Gastroesophageal sphincter (tissue), 4 donors: Measurements from ENCODE around the gene TRIP4. TPM values are rescaled to one million over a fixed set of nuclear protein-coding genes. Genes with fewer than 3 reads are reported as not detected.

Experiments
- ATAC-seq: fragments of 150-250 bp; one replicate; pipeline ENCODE4 v1.9.1; 2016; ENCODE audit warnings: mild to moderate bottlenecking, moderate library complexity
- H3K27ac ChIP-seq, 4 donors: fragments of 200-600 bp; sonication (generic) in 3 of 4; 1 replicate in 3 of 4; 2 replicates in 1 of 4; pipeline ENCODE4 v1.5.1; 2016 to 2019
- H3K27me3 ChIP-seq: fragments of 200-600 bp; sonication (generic); one replicate; pipeline ENCODE4 v1.5.1; 2019
- H3K36me3 ChIP-seq, 2 donors: fragments of 200-600 bp; sonication (generic); one replicate each; pipeline ENCODE4 v1.5.1; 2019; ENCODE audit warnings: control low read depth in 1 of 2
- H3K4me1 ChIP-seq, 3 donors: fragments of 200-600 bp; sonication (generic); 1 replicate in 2 of 3; 2 replicates in 1 of 3; pipeline ENCODE4 v1.5.1; 2016 to 2019; ENCODE audit warnings: control low read depth in 2 of 3
- H3K4me3 ChIP-seq, 2 donors: fragments of 200-600 bp; sonication (generic); one replicate each; pipeline ENCODE4 v1.5.1; 2019; ENCODE audit warnings: mild to moderate bottlenecking in 1 of 2, moderate library complexity in 1 of 2
- H3K9me3 ChIP-seq, 3 donors: fragments of 200-600 bp; sonication (generic); one replicate each; pipeline ENCODE4 v1.5.1; 2017 to 2019; ENCODE audit warnings: control low read depth in 2 of 3
- EP300 ChIP-seq: sonication (generic); formaldehyde crosslinking; IDR thresholded peaks from one replicate; pipeline ENCODE4 v1.6.1; 2017; ENCODE audit warnings: antibody characterized with exemption, mild to moderate bottlenecking
- POLR2A ChIP-seq, 2 donors: fragments of 450-650 bp; IDR thresholded peaks; one replicate each; pipeline ENCODE4 v1.6.1; 2017; ENCODE audit warnings: antibody characterized with exemption in 2 of 2, mild to moderate bottlenecking in 2 of 2, moderate library complexity in 1 of 2
- POLR2AphosphoS5 ChIP-seq: sonication (generic); formaldehyde crosslinking; IDR thresholded peaks from one replicate; pipeline ENCODE4 v1.6.1; 2017; ENCODE audit warnings: antibody characterized with exemption
- WGBS, 2 donors: methylation state at CpG; one replicate each; pipeline ENCODE4 v1.1.5; 2018; ENCODE audit warnings: low coverage in 1 of 2; 5-methylcytosine and 5-hydroxymethylcytosine counted together
- total RNA-seq, 4 donors: library from RNA; depleted of rRNA; stranded (reverse); fragments of >200 nt; gene quantifications; one replicate each; pipeline ENCODE4 v1.1.0, GENCODE V29; 2016
- TF ChIP-seq, protein P1 (sequence below), 4 experiments: fragments of 200-600 bp in 2 of 4; fragments of 450-650 bp in 2 of 4; sonication (generic) in 1 of 4; IDR thresholded peaks; one replicate each; pipeline ENCODE4 v1.5.1; 2017 to 2019; ENCODE audit warnings: antibody characterized with exemption in 4 of 4, mild to moderate bottlenecking in 2 of 4, moderate library complexity in 2 of 4

Gene TRIP4
- total RNA-seq, 4 donors from 2014 or later: 7.7 to 17.0 (median 11.1) TPM

DNA sequence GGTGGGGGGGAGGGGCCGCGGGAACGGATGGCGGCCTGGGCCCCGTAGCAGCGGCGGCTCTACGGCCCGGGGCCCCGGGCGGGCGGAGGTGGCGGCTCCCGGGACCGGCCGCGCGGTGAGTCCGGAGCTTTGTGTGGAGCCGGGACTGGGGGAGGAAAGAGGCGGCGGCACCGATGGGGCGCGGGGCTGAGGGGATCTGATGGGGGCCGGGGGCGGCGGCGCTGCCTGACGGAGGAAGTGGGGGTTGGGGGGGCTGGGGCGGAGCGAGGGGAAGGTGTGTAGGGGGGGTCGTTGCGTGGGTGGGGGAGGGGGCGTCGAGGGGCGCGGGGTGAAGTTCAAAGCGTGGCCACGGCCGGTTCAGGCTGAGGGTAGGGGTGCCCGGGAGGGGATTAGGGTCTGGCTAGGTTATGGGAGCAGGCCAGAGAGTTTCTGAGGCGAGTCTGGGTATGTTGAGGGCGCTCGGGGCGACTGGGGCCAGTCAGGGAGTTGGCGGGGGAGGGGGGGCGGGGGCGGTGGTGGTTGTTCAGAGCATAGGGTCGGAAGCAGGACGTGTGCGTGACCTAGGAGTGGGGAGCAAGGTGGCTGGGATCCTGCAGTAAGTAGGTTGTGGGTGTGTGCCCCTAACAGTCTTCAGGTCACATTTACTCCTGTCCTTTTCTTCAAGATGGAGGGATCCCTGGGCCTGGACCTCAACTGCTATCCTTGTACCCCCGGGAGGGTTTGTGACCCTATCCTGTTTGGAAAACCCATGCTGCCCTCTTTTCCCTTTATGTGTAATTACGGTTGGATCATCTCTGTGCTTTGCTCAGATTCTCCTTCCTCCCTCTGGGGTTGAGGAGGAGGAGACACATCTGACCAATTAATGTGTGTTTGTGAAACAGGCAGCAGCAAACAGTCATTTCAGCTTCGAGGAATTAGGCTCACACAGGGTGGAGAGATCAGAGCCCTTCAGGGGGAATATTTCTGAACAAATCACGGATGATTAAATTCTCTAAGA, 73.4 kb downstream of the TRIP4 start:
- peaks cover 29 to 82% (median 45%) of the 10 kb centered on the region in 3 donors for H3K4me1 ChIP-seq

DNA sequence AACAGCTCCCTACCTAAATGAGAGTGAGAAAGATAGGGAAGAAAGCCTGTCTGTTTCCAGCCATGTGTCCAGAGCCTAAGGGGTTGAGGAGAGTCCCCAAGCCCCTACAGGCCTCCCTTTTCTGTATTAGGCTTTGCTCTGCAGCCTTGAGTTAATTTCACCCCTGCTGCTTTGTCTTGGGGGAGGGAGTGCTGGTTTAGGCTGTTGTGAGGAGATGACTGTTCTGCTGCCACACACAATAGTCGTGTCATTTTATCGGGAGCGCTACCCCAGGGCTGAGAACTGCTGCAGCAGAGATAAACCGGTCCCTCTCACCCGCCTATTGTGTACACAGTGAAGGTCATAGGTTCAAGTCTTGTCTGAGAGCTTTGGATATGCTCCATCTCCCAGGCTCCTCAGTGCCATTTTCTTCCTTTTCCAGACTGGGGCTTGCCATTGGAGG, 74.1 kb downstream of the TRIP4 start:
- no peaks in the 10 kb centered on the region for H3K27me3 ChIP-seq
- H3K27ac ChIP-seq: peak overlapping the region; percentile 87 to 97 (median 93)
- TF ChIP-seq EP300: no peak
- no peak for TF ChIP-seq POLR2A (IDR thresholded peaks at IDR 0.05)
- no peak for TF ChIP-seq POLR2AphosphoS5
- TF ChIP-seq, protein P1, sequence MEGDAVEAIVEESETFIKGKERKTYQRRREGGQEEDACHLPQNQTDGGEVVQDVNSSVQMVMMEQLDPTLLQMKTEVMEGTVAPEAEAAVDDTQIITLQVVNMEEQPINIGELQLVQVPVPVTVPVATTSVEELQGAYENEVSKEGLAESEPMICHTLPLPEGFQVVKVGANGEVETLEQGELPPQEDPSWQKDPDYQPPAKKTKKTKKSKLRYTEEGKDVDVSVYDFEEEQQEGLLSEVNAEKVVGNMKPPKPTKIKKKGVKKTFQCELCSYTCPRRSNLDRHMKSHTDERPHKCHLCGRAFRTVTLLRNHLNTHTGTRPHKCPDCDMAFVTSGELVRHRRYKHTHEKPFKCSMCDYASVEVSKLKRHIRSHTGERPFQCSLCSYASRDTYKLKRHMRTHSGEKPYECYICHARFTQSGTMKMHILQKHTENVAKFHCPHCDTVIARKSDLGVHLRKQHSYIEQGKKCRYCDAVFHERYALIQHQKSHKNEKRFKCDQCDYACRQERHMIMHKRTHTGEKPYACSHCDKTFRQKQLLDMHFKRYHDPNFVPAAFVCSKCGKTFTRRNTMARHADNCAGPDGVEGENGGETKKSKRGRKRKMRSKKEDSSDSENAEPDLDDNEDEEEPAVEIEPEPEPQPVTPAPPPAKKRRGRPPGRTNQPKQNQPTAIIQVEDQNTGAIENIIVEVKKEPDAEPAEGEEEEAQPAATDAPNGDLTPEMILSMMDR (IDR thresholded peaks at IDR 0.05): no peak
- H3K9me3 ChIP-seq: no peaks in the 10 kb centered on the region
- 0% methylated on average over 2 of the region's 5 CpGs for WGBS, 2 donors
- H3K4me1 ChIP-seq: peaks cover 27 to 82% (median 44%) of the 10 kb centered on the region in 3 donors
- peak overlapping the region; percentile 78 to 96 for H3K4me3 ChIP-seq
- no peaks in the 10 kb centered on the region for H3K36me3 ChIP-seq
- no peak for ATAC-seq

More for the DNA sequence above, 73.4 kb downstream of the TRIP4 start:
- WGBS, 2 donors: 0 to 2% methylated on average over 9 to 12 of the region's 56 CpGs
- TF ChIP-seq, protein P1 (IDR thresholded peaks at IDR 0.05): peak in 1 of 4 experiments; percentile 44
- peak; percentile 69 for TF ChIP-seq POLR2AphosphoS5
- peak in 1 of 2 donors; percentile 31 for TF ChIP-seq POLR2A (IDR thresholded peaks at IDR 0.05)
- no peak for TF ChIP-seq EP300
- H3K36me3 ChIP-seq: no peaks in the 10 kb centered on the region
- ATAC-seq: peak; percentile 73
- H3K27me3 ChIP-seq: no peaks in the 10 kb centered on the region
- H3K27ac ChIP-seq: peak overlapping the region; percentile 87 to 97 (median 93)
- H3K4me3 ChIP-seq: peak overlapping the region; percentile 78 to 96
- H3K9me3 ChIP-seq: no peaks in the 10 kb centered on the region

DNA sequence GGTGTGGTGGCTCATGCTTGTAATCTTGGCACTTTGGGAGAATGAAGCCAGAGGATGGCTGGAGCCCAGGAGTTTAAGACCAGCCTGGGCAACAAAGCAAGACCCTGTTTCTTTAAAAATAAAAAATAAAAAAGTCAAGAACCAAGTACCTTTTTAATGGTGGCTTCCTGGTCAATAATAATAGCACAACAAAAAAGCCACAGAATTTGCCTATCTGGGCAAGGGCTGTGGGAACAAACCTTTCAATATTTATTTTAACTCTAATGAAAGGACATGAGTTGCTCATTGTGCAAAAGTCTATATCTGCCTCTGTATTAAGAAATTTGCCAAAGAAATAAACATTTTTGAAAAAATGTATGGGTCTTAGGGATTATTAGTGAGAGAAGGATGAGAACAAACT, 74.9 kb downstream of the TRIP4 start:
- Histone ChIP-seq H3K4me3 (no peak overlapping the region), H3K36me3 (no peaks in the 10 kb centered on the region), H3K27me3 (no peaks in the 10 kb centered on the region), H3K9me3 (no peaks in the 10 kb centered on the region), H3K27ac (peak overlapping the region in 3 of 4 donors; percentile 92 to 97 (median 94)), H3K4me1 (peaks cover 23 to 82% (median 48%) of the 10 kb centered on the region in 3 donors)
- TF ChIP-seq EP300 (no peak), POLR2A (IDR thresholded peaks at IDR 0.05) (no peak), POLR2AphosphoS5 (no peak)
- TF ChIP-seq, protein P1 (IDR thresholded peaks at IDR 0.05): no peak
- ATAC-seq: no peak

DNA sequence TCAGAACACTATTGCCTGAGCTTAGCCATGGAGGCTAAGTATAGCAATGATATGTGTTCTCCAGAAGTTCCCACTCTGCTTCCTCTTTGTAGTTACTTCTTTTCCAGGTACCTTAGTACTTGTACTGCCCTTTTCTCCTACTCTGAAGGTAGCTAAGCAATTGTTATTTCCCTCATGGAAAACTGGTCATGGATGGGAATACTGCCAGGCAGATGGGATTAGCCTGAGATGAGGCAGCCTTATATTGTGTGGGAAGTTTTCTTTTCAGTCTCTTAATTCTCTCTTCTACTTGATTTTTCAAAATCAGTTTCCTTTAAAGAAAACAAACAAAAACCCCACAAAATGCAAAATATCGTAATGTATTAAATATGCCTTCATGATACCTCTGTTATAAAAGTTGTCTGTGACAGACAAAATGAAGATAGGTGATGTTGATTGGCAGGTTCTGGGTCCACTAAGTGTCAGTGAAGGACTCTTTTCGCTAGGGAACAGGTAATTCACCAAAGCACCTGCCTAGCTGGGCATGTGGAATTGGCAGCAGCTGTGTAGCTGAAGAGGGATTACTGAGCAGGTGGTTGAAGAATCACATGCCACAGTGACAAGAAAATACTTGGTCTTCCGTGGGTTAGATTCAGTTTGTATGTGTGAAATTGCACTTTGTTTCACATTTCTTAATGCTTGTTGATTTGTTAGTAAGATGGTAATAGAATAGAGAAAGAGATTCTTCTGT, 76.8 kb downstream of the TRIP4 start:
- Histone ChIP-seq H3K27me3 (no peaks in the 10 kb centered on the region), H3K4me3 (no peak overlapping the region), H3K27ac (no peak overlapping the region), H3K9me3 (no peaks in the 10 kb centered on the region), H3K36me3 (no peaks in the 10 kb centered on the region), H3K4me1 (peaks cover 19 to 80% (median 49%) of the 10 kb centered on the region in 3 donors)
- whole genome bisulfite sequencing, 2 donors: 44 to 54% methylated on average over 3 of the region's 3 CpGs
- TF ChIP-seq POLR2A (IDR thresholded peaks at IDR 0.05) (no peak), EP300 (no peak), POLR2AphosphoS5 (no peak)
- TF ChIP-seq, protein P1 (IDR thresholded peaks at IDR 0.05): no peak
- ATAC-seq: no peak
